GM18951 (cell line): ENCODE results near the gene KCNC1.

Experiments used
- POLR2A ChIP-seq: IDR thresholded peaks from 4 replicates; pipeline ENCODE4 v1.6.1; 2011; ENCODE audit warnings: mild to moderate bottlenecking; ENCODE audit not compliant: insufficient read length, insufficient read depth; ENCODE audit errors: extremely low read depth
- in situ Hi-C: fragments of 300-500 bp; cut with MboI; formaldehyde crosslinking; loops from one replicate; pipeline ENCODE4 v1.12.0; 2022; ENCODE audit warnings: low sequenced_read_pairs, mixed read lengths, inconsistent platforms; ENCODE audit not compliant: unreplicated experiment

KCNC1 gene

GRCh38 chr11:17745023-17745772 lies 10.6 kb downstream of the KCNC1 start:
- in situ Hi-C loops: no loop called here
- no peak for TF ChIP-seq POLR2A

- TF ChIP-seq POLR2A: no peak
- in situ Hi-C loops: no loop called here
These were observed 11.5 kb downstream of the KCNC1 start for GRCh38 chr11:17746096-17746495.

- no peak for TF ChIP-seq POLR2A
- in situ Hi-C loops: no loop called here
These were observed 12.8 kb downstream of the KCNC1 start for GRCh38 chr11:17747131-17747955.

DNA sequence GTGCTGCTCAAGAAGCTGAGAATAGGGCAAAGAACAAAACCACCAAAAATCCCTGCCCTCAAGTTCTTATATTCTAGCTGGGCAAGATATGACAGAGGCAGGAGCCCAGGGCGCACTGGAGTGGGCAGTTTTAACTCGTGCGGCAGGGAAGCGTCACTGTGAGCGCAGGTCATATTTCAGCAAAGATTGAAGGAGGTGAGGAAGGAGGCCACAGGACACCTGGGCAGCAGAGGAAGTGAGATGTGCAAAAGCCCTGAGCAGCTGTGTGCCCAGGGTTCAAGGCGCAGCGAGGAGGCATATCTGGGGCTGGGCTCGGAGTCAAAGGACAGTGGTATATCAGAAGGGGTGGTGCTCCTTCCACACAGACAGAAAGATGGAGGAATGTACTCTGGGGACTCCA lies 13.5 kb downstream of the KCNC1 start:
- no peak for TF ChIP-seq POLR2A
- in situ Hi-C loops: no loop called here

DNA sequence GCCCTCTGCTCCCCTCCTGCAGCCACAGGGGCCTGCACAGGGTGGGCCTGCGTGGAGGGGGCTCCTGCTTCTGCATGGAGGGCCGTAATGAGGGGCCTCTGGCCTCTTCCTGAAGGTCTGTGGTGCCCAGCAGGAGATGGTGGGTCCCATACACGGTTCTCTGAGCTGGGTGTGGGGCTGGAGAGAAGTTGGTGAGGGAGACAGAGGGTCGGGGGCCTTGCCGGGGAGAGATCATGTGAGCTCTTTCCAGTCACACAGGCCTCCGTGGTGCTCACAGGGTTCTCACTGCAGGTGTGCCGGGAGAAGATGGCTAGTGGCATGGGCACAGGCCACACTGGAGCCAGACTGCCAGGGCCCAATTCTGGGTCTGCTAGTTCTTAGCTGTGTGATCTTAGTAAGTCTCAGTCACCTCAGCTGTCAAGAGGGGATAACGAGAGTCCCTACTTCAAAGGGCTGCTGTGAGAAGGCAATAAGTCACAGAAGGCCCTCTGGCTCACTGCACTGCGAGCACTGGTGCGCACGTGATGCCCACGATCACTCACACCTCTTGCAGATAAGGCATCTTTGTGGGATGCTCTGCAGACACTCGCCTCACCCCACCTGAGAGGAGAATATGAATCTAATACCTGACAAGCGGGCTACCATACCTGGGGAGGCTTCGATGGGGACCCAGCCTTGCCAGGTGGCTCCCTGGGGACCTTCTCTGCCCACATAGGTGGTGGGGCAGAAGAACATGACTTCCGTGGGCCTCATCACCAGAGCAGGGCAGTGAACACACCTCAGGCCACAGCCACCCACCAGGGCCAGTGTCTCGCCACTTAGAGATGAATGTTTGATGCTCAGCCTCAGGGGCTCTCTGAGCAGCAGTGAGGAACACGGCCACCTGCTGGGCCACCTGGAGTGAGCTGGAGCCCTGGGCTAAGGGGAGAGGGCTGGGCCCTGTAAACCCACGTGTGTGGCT lies 14.5 kb downstream of the KCNC1 start:
- in situ Hi-C loops: no loop called here
- no peak for TF ChIP-seq POLR2A

DNA sequence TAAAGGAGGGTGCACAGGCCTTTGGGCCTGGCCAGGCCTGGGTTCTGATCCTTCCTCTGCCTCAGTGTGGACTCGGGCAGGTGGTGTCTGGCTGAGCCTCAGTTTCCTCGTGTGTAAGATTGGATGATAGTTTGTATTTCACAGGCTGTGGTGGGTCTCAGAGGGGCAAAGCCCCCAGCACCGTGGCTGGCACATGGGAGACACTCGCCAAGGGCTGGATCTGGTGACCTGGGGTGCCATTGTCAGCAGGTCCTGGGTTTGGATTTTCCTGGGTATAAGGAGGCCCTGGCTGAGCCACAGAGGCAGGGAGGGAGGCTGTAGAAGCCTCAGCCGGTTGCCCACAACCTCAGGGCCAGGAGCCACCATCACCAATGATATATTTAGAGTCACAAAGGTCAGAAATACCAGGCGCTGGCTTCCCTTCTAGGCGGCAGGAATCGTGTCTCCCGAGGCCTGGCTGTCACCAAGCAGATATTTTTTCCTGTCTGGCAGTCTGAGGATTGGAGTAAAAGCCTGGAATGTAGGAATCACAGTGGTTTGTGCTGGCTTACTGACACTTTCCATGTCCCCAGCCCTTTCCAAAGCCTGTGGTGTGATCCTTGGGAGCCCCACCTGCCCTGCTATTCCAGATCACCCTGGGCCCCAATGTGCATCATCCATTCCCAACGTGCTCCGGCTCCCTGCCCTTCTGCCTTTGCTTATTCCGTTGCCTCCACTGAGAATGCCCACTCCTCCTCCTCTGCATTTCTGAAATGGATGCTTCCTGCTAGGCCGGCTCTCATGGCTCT lies 15.6 kb downstream of the KCNC1 start:
- in situ Hi-C loops: no loop called here
- no peak for TF ChIP-seq POLR2A

DNA sequence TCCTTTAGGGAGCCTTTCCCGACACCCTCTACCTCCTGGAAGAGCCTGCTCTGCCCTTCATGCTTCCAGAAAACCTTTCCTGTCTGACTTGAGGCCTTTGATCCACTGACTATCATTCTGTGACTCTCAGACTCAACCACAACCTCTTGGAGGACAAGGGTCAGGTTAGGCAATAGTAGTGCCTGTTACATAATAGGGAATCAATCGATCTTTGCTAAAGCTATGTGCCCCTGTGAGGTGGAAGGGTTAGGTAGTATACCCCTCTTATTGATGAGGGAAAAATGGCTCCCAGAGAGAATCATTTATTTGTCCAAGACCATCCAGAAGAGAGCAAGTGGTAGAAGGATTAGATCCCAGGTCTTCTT lies 16.2 kb downstream of the KCNC1 start:
- no peak for TF ChIP-seq POLR2A
- in situ Hi-C loops: no loop called here

GRCh38 chr11:17751558-17751957 lies 17.0 kb downstream of the KCNC1 start:
- no peak for TF ChIP-seq POLR2A
- in situ Hi-C loops: no loop called here

GRCh38 chr11:17752144-17752543 lies 17.6 kb downstream of the KCNC1 start:
- in situ Hi-C loops: no loop called here
- no peak for TF ChIP-seq POLR2A

GRCh38 chr11:17753153-17753552 lies 18.6 kb downstream of the KCNC1 start:
- no peak for TF ChIP-seq POLR2A
- in situ Hi-C loops: no loop called here

DNA sequence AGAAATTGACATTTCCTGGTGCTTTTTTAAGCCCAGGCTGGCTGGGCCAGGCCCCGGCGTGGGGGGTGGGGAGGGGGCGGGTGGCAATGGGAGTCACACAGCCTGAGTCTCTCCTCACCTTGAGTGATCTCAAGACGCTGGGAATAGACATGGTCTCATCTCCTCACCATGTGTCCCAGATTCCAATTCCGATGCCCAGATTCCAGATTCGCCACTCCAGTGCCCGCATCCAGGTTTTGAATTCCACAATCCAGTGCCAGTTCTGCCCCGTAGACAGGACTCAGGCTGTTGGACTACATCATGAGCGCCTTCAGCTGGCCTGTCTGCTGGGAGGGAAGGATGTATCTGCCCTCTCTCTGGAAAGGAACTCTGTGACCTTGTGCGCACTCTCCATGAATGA lies 19.1 kb downstream of the KCNC1 start:
- no peak for TF ChIP-seq POLR2A
- in situ Hi-C loops: no loop called here

GRCh38 chr11:17755891-17756290 lies 21.3 kb downstream of the KCNC1 start:
- in situ Hi-C loops: no loop called here
- TF ChIP-seq POLR2A: no peak
